ENCODE data around the gene WRAP73.

The WRAP73 gene

DNA sequence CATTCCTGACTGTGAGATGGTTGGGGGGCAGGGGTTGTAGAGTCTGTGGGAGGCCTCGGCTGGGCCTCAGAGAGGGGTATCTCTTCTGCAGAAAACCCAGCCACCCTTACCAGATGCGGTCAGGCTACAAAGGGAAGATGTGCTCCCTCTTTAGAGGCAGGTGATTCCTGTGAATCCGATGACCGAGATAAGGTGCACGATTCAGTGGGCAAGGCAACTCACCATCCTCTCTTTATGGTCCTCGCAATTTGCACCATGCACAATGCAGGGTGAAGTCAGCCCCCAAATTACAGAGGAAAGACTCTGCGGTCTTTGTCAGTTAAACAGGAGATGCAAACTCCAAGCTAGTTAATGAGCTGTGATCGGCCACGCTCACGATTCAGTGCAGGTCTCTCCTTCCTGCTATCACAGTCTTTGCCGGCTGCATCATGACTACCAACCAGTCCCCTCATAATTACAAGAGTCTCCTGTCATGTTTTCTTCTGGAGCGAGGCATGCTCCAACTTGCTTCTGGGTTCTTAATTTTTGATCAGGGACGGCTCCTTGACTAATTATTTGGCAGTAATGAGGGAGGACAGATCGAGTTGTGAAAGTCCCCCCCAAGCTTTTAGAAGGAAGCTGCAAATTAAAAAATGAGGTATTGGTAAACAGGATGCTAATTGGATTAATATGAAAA, 14.9 kb upstream of the WRAP73 start:
- DNase-seq = no peak

DNA sequence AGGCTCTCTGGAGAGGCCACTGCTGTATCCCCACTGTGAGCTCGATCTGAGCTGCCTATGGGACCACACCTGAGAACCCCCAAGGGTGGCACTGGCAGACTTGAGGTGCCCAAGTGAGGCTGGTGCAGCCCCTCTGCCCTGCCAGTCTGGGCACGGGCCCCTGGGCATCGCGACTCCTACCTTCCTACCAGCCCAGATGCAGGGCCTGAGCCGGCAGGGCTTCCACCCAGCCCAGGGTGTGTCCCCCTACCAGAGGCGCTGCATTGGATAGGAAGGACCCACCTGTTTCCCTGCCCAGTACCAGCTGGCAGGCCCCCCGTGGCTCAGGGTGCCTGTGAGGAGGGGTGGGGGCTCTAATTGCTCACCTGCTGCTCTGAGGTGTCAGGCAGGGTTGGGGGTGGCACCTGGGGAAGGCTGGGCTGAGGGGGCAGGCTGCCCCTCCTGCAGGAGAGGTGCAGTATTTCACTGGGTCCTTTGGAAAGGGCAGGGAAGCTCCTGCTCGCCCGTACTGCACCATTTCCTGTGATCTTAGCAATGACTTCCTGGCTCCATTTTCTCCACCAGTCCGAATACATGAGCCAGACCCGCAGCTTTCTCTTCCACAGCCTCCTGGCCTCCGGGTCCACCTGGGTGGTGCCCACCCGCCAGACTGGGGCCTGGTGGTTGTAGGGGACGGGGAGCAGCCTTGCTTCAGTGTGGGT, 14.2 kb upstream of the WRAP73 start:
- no peak for DNase-seq

DNA sequence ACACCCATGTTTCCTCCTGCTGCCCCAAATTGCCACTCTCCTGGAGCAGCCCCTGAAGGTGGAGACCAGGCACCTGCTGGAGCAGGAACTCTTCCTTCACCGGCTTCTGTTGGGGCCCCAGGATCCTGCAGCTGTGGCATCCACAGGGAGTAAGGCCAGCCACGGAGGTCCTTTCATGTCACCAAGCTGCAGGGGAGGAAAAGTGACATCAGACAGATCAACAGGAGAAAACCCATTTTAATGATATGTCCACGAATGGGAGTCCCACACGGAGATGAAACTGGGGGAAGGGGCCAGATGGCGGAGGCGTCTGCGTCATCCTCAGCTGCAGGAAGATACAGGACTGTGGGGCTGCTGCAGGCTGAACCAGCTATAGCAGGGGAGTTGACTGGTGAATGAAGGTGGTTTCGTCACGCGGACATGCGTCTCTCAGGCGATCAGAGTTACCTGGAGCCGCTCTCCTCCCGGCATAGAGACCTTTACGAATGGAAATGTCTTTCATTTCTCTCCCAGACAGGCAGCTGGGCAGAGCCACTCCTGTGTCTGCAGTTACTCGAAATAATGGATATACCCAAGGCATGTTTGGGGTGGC, 12.3 kb upstream of the WRAP73 start:
- DNase-seq = no peak

GRCh38 chr1:3661631-3662030, 11.7 kb upstream of the WRAP73 start:
- no peak for DNase-seq

- DNase-seq = no peak
These were observed 10.8 kb upstream of the WRAP73 start for GRCh38 chr1:3660704-3661103.

GRCh38 chr1:3659093-3659492, 9.2 kb upstream of the WRAP73 start:
- no peak for DNase-seq

DNA sequence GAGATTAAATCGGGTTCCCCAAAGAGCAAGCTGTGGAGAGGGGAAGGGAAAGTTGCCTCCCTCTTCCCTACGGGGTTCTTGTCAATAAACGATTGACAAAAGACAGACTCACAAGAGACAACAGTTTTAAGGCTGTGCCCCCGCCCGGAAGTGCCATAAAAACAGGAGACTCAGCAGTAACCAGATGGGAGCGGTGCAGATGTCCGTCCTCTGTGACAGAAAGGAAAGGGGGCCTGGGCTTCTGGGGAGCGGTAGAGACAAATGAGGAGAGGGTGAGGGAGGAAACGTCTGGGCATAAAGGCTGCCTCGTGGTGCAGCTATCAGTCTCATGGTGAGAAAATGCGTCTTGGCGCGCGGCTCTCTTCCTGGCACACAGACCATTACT, 8.3 kb upstream of the WRAP73 start:
- DNase-seq = no peak

DNA sequence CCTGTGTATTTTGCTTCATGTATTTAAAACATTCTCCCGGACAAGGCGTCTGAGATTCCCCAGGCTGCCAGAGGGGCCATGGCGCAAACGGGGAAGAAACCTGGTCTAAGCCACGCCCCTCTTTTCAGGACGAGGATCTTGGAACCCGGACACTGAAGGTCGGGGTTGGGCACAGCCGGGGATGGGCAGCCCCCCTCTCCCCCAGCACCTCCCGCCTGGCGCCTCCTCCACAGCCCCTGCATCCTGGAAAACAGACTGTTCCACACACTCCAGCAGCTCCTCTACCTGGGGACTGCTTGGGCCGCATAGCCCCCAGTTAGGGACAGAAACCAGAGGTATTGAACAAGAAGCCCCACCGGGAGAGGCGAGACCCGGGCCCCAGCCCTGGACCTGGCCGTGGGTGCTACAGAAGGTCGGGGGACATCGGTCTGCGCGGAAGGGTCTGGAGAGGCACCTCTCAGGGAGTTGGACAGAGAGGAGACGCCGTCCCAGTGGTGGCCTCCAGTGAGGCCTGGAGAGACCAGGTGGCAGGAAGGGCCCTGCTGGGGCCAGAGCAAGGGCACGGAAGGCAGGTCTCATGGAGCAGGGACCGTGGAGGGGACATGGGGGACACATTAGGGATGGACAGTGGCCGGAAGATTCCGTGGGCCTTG, 7.8 kb upstream of the WRAP73 start:
- DNase-seq = no peak

DNA sequence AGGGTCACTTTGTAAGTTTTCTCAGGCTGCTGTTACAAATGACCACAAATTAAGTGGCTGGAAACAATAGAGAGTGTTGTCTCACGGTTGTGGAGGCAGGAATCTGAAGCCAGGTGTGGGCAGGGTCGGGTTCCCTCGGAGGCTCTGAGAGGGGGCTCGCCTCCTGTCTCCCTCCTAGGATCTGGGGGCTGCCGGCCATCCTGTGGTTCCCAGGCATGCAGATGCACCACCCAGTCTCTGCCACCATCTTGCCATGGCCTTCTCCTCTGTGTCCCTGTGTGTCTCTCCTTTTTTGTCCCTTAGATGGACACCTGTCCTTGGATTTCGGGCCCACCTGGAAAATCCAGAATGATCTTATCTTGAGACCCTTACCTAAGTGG, 7.2 kb upstream of the WRAP73 start:
- no peak for DNase-seq

DNA sequence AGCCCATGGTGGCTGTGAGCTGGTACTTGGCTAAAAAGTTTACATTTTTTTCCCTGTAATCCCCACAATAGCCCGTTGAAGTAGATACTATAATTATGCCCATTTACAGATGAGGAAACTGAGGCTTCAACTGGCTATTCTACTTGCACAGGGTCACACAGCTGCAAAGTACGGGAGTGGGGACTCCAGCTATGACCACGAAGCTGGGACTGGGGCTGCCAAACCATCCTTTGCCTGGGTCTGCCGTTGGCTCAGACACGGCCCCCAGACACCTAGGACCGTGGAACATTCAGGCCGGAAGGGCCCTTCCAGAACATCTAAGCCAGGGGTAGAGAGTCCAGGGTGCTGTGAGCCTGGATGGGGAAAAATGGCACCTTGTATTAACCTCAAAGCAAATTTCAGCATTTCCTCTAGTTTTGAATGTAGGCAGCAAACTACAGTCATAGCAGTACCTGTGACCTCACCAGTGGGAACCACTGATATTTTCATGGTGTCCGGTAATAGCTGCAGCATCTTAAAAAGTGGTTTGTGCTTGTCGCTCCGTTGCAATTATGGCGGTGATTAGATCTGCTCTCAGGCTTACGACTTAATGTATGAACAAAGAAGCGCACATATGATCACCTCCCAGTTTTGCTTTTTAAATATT, 6.7 kb upstream of the WRAP73 start:
- DNase-seq = no peak

- no peak for DNase-seq
These were observed 4.8 kb upstream of the WRAP73 start for GRCh38 chr1:3654549-3655281.

- DNase-seq = no peak
These were observed 3.3 kb upstream of the WRAP73 start for GRCh38 chr1:3653286-3653618.

DNA sequence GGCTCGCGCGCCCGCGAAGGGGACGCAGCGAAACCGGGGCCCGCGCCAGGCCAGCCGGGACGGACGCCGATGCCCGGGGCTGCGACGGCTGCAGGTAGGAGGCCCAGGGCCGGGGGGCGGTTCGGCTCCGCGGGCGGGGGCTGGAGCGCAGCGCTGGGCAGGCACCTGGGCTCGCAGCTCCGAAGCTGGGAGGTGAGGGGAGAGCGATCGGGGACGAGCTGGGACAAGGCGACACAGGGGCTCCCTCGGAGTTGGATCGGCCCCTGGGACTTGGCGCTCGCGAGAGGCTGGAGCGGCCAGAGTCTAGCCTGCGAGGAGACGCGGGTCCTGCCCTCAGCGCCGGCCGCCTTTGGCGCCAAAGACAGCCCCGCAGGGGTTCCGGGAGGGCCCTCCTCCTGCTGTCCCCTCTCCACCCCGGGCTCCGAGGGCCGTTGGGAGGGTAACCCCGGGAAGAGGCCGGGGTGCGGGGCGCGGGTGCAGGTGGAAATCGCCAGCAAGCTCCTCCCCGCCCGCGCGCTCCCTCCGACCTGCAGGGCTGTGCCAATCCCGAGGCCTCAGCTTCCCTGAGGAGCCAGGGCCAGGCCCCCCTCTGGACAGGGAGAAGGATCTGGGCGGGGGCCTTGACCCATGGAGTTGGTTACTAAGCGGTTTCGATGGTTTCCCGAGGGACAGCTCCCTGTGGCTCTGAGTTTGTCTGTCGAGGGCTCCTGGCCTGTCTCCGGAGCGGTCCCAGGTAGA, 2.8 kb upstream of the WRAP73 start:
- no peak for DNase-seq

GRCh38 chr1:3651930-3652547, 2.1 kb upstream of the WRAP73 start, which contains the start of gene TP73:
Gene TP73 (plus strand): TSS chr1:3652516. CDS start chr1:3682366, 29,850 bp downstream.
- peak; percentile 36 for DNase-seq

- peak; percentile 38 for DNase-seq
These were observed 1.4 kb upstream of the WRAP73 start for GRCh38 chr1:3651026-3651929.

GRCh38 chr1:3650248-3651025, 534 bp upstream of the WRAP73 start:
- peak; percentile 26 for DNase-seq

GRCh38 chr1:3646596-3646995, 3.3 kb downstream of the WRAP73 start:
- no peak for DNase-seq

DNA sequence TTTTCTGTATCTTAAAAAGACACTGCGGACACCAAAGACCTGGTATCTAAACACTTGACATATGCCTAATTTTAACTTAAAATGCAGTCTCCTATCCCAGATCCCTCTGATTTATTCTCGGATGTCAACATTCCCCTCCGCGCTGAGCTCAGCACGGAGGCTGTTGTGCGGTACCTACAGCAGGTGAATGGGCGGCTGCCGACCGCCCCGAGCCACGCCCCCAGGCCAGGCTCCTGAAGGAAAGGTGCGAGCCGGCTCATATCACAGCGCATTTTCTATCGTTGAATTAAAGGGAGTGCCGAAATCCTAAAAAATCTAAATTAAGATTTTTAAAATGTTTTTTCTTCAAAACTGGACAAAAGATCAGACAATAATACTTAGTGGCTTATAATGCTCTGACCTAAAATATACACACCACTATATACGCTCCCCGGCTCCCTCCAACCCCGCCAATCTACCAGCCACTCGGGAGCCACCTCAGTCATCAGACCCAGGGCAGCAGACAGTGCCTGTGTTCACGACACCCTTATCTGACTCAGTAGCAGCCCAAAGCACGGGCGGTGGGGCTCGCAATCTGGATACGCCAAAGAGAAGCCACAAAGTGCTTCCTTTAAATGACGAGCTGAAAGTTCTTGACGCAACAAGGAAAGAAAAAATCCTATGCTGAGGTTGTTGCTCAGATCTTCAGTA, 4.1 kb downstream of the WRAP73 start:
- DNase-seq = no peak

GRCh38 chr1:3645247-3645646, 4.7 kb downstream of the WRAP73 start:
- DNase-seq = no peak
